GM21526 (cell line): ENCODE results near the gene DDX24.
A peak's percentile ranks its signal among the peaks of the same experiment; 100 is the strongest.

Experiments used
- ATAC-seq: cut with Tn5 transposase; IDR thresholded peaks from one replicate; pipeline ENCODE4 v1.9.1; 2021; ENCODE audit warnings: moderate library complexity; ENCODE audit not compliant: unreplicated experiment, low FRiP score

Gene DDX24

GRCh38 chr14:94049625-94050023 is 31.4 kb downstream of the DDX24 start:
- ATAC-seq: no peak

DNA sequence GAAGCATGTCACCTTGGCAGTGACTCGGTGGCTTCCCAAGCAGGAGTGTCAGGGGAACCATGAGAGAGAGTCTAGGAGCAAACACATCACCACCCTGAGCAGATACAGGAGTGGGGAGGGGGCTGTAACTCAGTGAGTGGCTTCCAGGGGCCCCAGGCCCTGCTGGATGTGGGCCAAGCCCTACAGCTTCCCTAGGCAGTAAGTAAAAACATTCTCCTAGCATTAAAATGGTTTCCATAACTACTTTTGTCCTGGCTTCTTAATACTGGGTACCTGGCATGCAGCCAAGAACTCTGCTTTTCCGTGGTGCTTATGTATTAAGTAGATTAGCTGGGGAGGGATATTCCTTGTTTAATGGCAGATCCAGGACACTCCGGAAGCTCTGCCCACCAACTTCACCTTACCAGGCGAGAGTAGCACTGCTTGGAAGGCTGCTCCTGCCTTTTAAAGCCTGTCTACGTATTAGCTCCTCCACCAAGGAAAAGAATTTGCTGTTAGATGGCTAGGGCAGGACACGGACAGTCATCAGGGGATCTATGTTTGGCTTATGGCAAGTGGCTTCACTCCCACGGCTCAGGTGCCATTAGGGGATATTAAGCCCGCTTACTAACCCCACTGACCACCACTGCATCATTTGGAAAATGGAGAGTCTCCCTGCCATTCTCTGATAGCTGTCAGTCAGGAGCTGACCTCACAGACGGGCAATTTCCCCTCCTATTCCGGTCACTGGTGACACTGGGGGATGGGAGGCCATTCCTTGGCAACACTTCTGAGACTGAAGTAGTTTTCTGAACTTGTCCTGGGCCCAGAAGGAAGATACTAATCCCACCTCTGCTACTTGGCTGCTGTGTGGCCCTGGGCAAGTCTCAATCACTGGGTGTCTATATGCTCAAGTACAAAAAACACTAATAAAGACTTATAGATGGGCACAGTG is 32.0 kb downstream of the DDX24 start:
- no peak for ATAC-seq

- ATAC-seq: no peak
These were observed 33.4 kb downstream of the DDX24 start for GRCh38 chr14:94047581-94047980.

DNA sequence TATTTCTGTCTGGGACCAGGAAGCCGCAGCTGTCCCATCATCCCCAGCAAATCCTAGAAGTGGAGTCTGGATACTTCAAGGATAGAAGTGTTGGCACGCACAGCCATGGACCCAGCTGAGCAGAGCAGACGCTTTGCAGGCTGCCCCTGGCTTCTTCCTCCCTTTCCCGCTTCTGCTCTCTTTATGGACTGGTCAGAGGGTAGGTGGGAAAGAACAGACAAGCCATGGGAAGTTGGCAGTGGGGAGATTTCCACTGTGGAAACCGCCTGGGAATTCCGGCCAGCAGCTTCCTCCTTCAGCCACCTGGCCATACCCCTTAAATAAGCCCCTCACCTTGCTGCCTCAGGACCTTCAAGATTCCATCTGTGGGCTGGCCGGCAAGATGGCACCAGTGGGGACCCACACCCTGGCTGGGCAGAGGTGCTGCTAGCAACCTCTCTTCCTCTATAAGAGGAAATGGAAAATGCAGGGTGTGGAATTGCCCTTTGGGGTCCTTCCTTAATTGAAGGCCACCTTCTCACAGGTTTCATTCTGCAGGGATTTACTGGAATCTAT is 34.2 kb downstream of the DDX24 start:
- ATAC-seq: no peak

DNA sequence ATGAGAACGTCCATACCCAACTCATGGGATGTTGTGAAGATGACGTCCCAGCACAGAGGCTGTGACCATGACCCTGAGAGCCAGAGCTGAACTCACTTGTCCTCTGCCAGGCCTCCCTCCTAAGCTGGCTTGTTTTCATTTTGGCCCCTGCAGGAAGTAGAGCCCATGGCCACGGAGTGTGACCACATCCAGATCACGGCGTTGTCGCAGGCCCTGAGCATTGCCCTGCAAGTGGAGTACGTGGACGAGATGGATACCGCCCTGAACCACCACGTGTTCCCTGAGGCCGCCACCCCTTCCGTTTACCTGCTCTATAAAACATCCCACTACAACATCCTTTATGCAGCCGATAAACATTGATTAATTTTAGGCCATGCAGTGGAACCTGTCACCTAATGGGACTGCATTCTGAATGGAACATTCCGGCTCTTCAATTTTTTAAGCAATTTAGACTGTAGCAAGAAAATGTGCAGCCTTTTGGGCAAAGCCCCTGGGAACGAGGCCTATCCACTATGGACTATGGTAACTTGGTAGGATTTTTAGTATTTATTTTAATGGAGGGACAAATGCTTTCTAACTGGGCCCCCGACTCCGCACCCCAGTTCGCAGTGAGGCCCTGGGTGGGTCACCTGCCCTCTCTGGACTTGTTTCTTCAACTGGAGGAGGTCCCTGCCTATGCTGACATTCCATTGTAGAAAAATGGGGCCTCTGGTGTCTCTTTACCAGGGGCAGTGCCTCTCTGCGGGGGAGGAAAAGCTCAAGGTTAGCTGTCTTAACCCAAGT is 35.2 kb downstream of the DDX24 start:
- ATAC-seq: no peak

DNA sequence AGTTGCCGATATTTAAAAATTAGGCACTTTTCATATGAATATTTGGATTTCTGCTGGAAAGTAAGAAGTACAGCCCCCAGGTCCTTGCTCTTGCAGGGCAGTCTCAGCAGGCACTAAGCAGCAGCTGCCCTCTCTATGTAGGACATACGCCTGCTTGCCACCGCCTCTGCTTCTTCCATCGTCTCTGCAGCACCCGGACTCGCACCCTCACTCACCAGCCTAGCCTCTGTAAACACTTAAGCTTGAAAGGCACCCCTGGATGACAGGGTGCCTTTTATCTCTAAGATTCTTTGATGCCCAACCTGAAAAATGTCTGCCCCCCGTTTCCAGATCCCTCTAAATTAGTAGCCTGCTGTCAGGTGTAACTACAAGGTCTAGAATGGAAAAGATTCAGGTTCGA is 35.9 kb downstream of the DDX24 start:
- no peak for ATAC-seq

- ATAC-seq: no peak
These were observed 36.4 kb downstream of the DDX24 start for GRCh38 chr14:94044476-94045091.

- ATAC-seq: no peak
These were observed 37.1 kb downstream of the DDX24 start for GRCh38 chr14:94043756-94044475.

GRCh38 chr14:94043111-94043755 is 37.8 kb downstream of the DDX24 start:
- ATAC-seq: no peak

DNA sequence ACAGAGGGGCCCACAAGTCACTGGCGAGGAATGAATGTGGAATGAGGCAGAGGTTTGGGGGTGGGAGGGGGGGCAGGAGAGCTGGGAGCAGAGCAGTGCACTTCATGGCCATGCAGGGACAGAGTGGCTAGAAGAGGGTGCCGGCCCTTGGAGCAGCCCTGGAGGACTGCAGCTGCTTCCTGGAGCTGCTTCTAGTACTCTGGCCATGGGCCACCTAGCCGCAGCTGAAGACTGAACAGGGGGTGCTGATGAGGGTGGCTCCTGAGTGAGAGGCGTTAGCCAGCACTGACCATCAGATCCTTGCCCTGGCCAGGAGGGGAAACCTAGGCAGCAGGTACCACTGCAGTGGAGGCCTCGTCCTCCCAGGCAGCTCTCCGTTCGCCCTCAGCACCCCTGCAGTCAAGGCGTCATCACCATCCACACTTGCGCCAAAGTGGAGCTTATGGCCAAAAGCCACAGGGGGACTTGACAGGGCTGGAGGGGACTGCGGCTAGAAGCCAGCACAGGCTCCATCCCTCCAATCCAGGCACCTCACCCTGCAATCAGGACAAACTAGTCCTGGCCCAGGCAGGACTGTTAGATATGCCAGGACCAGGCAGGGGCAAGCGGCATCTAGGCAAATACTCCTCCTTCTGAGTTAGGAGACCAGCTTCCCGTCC is 38.4 kb downstream of the DDX24 start:
- no peak for ATAC-seq

GRCh38 chr14:94041551-94042346 is 39.3 kb downstream of the DDX24 start:
- no peak for ATAC-seq

GRCh38 chr14:94040796-94041195 is 40.2 kb downstream of the DDX24 start:
- no peak for ATAC-seq

GRCh38 chr14:94040247-94040646 is 40.8 kb downstream of the DDX24 start:
- no peak for ATAC-seq

GRCh38 chr14:94038921-94039629 is 41.9 kb downstream of the DDX24 start:
- ATAC-seq: no peak

GRCh38 chr14:94038510-94038909 is 42.5 kb downstream of the DDX24 start:
- no peak for ATAC-seq

DNA sequence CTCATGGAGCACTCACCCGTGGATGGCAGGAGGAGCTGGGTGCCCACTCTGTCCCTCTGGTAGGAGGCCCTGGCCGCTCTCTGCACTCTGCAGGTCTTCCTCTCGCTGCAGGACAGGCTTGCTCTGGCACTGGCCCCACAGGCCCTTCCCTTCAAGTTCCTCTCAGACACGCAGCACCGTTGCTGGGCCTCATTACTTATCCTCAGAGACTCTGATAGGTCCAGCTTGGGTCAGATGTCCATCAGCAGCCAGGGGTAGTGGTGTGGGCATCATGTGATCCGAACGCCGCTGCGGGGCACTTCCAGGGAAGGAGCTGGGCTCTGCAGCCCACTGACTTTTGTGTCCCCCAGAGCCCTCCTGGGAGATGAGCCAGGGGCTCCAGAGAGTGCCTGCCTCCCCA is 43.0 kb downstream of the DDX24 start:
- ATAC-seq: no peak

DNA sequence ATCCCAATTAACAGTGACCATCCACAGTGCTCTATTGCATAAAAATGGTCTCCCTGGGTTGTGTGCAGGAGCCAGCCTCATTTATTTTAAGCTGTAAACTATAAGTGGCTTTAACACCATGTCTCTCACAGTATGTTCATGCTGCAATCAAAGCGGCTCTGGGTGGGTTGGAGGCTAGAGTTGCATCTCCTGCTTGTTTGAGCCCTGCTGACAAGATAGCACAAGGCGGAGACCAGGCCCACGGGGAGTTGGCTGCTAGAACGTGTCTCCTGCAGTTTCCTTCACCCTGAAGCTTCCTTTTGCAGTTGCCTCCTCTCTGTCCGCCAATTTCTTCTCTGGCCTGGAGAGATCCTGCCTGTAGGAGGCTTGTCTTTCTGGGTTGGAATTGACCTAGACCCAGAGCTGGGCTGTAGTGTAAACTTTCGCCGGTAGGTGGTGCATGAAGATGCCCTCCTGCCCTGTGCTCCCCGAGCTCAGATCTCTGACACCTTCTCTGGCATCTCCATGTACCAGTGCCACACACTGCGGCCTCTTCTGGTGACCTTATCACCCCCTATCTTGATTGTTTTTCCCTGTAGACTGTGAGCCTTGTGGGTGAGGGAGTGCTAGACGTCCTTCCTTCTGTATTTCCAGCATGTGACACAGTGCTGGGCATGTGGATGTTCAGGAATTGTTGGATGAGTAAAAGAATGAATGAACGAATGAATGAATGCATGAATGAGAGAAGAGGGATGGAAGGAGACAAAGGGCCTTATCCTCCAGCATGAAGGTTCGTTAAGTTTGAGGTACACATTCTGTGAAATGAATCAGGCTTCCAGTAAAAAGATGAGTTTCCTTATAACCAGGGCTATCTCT is 44.5 kb downstream of the DDX24 start:
- ATAC-seq: peak; percentile 87
